Measurements from ENCODE around the gene STXBP6.

DNA sequence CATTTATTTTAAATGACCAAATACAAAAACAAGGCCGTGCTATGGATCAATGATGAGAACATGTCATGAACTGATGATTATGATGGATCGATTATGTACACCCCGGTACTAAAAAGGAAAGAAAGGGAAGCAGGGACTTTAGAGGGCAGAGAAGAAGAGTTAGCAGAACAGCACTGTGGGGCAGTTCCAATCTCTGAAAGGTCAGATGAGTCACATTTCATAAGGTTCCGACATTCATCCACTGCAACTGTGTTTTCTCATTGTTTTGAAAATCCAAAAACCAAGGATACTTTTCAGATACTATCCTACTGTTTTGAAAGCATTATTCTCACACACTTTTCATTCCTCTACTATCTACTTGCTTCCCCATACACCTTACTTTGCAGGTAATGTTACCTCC, 169.3 kb downstream of the STXBP6 start:
- TF ChIP-seq CBX3 (IDR thresholded peaks at IDR 0.05; ENCODE audit: low read depth) (no peak), EZH2phosphoT487 (IDR thresholded peaks at IDR 0.05; ENCODE audit: borderline replicate concordance) (no peak), POLR2AphosphoS5 (IDR thresholded peaks at IDR 0.05; ENCODE audit: low read depth, low read length) (no peak), POLR2A (IDR thresholded peaks at IDR 0.05; ENCODE audit: borderline replicate concordance, extremely low read depth, insufficient read depth, insufficient read length) (no peak), RAD21 (IDR thresholded peaks at IDR 0.05; ENCODE audit: low read depth) (no peak)
- TF ChIP-seq, protein P1, sequence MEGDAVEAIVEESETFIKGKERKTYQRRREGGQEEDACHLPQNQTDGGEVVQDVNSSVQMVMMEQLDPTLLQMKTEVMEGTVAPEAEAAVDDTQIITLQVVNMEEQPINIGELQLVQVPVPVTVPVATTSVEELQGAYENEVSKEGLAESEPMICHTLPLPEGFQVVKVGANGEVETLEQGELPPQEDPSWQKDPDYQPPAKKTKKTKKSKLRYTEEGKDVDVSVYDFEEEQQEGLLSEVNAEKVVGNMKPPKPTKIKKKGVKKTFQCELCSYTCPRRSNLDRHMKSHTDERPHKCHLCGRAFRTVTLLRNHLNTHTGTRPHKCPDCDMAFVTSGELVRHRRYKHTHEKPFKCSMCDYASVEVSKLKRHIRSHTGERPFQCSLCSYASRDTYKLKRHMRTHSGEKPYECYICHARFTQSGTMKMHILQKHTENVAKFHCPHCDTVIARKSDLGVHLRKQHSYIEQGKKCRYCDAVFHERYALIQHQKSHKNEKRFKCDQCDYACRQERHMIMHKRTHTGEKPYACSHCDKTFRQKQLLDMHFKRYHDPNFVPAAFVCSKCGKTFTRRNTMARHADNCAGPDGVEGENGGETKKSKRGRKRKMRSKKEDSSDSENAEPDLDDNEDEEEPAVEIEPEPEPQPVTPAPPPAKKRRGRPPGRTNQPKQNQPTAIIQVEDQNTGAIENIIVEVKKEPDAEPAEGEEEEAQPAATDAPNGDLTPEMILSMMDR (IDR thresholded peaks at IDR 0.05 in 2 of 3, conservative IDR thresholded peaks at IDR 0.05 in 1 of 3; ENCODE audit: borderline replicate concordance in 1 of 3, insufficient read depth in 1 of 3, low read depth in 2 of 3, low read length in 2 of 3): no peak
- TF ChIP-seq, protein P2, sequence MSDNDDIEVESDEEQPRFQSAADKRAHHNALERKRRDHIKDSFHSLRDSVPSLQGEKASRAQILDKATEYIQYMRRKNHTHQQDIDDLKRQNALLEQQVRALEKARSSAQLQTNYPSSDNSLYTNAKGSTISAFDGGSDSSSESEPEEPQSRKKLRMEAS (IDR thresholded peaks at IDR 0.05): no peak

All from HCT116 (cell line).